Activated naive CD8-positive, alpha-beta T cell treated with anti-CD3 and anti-CD28 coated beads for 36 hours (primary cell): ENCODE results near the gene TRAF7. TPM values are rescaled to one million over a fixed set of nuclear protein-coding genes. Genes with fewer than 3 reads are reported as not detected.

Experiments used
- DNase-seq: peaks from one replicate; pipeline ENCODE4 v3.0.0; 2021
- H3K27ac Mint-ChIP-seq: one replicate; pipeline ENCODE4 v1.8.0; 2022; ENCODE audit warnings: mild to moderate bottlenecking, moderate library complexity, mixed read lengths
- H3K27me3 Mint-ChIP-seq: one replicate; pipeline ENCODE4 v1.8.0; 2022; ENCODE audit warnings: mild to moderate bottlenecking, mixed read lengths
- H3K36me3 Mint-ChIP-seq: one replicate; pipeline ENCODE4 v1.8.0; 2021; ENCODE audit warnings: mild to moderate bottlenecking, mixed read lengths
- H3K4me1 Mint-ChIP-seq: one replicate; pipeline ENCODE4 v1.8.0; 2021; ENCODE audit warnings: mixed read lengths
- H3K4me3 Mint-ChIP-seq: one replicate; pipeline ENCODE4 v1.8.0; 2022; ENCODE audit warnings: mild to moderate bottlenecking, moderate library complexity, mixed read lengths
- H3K9me3 Mint-ChIP-seq: one replicate; pipeline ENCODE4 v1.8.0; 2022; ENCODE audit warnings: mixed read lengths
- total RNA-seq, 2 experiments: library from RNA; stranded (reverse); gene quantifications; one replicate each; pipeline ENCODE4 v1.2.3, GENCODE V29; 2021

The TRAF7 gene
- total RNA-seq, 2 experiments from 2014 or later: 86.4 to 89.2 TPM

DNA sequence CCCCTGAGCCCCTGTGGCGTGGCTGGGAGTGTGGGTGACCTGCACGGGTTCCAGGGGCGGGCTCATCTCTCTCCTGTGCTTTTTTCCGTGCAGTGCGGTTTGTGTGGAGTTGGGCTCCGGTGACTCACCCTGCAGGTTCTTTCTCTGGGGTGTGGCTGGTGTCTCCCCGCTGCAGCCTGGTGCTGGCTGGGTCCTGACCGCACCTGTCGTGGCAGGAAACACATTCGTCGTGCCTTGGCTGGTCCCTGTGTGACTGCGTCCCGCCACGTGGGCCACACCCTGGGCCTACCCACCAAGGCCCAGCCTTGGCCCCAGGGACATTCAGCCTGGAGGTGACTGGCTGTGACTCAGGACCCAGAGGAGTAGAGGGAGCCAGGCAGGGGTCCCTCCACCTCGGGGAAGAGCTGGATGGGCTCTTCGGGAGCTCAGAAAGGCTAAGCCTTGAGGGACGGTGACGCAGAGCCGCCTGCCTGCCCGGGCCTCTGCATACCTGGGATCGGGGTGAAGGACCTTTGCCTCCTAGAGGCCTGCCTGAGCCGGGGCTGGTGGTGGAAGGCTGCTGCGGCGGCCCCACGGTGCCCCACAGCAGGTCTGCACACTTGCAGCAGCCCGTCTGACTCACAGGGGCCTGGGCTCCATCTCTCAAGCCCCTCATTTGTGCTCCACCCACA lies 7.8 kb downstream of the TRAF7 start:
- Mint-ChIP-seq H3K4me3 (no peak overlapping the region), H3K36me3 (peaks cover 9% of the 10 kb centered on the region), H3K27me3 (no peaks in the 10 kb centered on the region), H3K27ac (peak overlapping the region; percentile 45), H3K4me1 (peaks cover 3% of the 10 kb centered on the region), H3K9me3 (no peaks in the 10 kb centered on the region)
- DNase-seq: no peak

DNA sequence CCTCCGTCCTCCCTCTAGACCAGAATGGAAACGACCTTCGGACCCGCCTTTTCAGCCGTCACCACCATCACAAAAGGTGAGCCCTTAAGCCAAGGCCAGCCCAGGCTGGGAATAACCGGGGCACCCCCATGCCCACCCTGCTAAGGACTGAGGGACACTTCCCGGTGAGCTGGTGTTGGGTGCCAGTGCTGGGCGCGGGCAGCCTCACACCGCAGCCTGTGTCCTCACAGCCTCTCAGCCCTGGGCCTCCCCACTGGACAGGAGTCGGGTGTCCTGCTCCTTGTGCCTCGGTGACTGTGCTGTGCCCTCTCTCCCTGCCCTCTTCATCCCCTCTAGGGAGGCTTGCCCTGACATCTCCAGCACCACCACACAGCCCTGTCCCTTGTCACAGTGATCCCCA lies 10.3 kb downstream of the TRAF7 start:
- Mint-ChIP-seq H3K9me3 (no peaks in the 10 kb centered on the region), H3K27ac (no peak overlapping the region), H3K36me3 (peaks cover 9% of the 10 kb centered on the region), H3K27me3 (no peaks in the 10 kb centered on the region), H3K4me1 (no peaks in the 10 kb centered on the region), H3K4me3 (no peak overlapping the region)
- no peak for DNase-seq

DNA sequence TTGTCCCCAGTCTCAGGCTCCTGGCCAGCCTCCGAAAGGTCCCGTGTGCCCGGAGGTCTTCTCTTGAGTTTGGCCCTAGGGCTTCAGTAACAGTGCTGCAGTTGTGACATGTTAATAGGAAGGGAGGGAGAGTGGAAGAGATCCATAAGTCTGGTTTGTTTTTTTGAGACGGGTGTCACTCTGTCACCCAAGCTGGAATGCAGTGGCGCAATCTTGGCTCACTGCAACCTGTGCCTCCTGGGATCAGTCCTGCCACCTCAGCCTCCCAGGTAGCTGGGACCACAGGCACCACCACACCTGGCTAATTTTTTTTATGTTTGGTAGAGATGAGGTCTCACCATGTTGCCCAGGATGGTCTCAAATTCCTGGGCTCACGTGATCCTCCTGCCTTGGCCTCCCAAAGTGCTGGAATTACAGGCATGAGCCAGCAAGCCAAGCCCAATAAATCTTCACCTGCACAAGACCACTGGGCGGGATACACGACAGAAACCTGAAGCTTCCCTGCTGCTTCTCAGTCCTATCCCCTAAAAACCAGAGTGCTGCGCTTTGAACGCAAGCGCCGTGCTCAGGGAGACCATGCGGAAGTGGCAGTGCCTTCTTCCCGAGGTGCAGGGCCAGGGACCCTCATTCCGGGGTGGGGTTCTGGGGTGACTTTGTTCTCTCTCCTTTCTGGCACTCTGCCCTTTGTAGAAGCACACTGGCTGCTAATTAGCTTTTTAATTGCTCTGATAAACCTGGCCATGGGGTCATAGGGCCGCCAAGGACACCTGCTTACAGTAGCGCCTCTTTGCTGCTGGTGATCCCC lies 10.9 kb downstream of the TRAF7 start:
- Mint-ChIP-seq H3K4me1 (no peaks in the 10 kb centered on the region), H3K4me3 (no peak overlapping the region), H3K9me3 (no peaks in the 10 kb centered on the region), H3K36me3 (peaks cover 9% of the 10 kb centered on the region), H3K27ac (no peak overlapping the region), H3K27me3 (no peaks in the 10 kb centered on the region)
- DNase-seq: no peak

DNA sequence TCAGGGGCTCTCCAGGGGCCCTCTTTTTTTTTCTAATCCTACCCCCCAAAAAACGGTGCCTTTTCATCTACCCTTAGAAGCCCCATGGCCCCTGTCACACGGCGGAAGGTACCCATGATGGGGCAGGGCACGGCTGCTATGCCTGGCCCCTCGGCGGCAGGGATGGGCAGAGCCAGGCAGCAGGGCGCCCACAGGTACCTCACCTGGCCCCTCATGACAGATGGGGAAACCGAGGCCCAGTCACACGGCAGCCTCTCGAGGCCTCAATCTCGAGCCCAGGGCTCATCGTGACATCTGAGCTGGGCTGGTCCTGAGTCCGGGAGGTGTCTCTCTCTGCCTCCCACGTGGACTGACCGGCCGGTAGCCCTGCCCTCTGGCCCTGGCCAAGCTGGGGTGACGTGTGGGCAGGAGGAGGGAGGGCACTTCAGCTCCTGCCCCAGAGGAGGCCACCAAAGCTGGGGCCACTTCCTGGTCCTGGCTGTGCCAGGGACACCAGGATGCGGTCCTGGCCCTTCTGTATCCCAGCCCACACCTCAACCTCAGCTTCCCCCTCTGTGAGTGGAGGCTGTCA lies 11.6 kb downstream of the TRAF7 start:
- no peak for DNase-seq
- Mint-ChIP-seq H3K27ac (no peak overlapping the region), H3K4me1 (no peaks in the 10 kb centered on the region), H3K4me3 (no peak overlapping the region), H3K9me3 (no peaks in the 10 kb centered on the region), H3K27me3 (no peaks in the 10 kb centered on the region), H3K36me3 (peaks cover 9% of the 10 kb centered on the region)

DNA sequence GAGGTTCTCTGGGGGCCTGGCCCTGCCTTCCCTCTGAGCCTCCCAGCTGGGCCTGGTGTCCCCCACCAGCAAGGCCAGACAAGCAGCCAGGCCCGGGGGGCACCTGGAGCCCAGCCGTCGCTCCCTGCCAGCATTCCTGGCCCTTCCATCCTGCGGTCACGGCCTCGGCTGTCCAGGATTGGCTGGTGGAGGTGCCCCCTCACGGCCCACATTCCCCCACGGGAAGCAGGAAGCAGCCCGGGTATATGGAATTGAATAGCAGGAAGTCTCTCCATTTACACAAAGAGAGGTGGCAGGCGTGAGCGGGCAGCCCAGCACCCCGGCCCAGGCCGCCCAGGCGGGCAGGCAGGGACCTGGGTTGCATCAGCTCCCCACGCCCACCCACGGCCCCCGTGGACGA lies 14.5 kb downstream of the TRAF7 start:
- no peaks in the 10 kb centered on the region for H3K9me3 Mint-ChIP-seq
- H3K36me3 Mint-ChIP-seq: peaks cover 13% of the 10 kb centered on the region

DNA sequence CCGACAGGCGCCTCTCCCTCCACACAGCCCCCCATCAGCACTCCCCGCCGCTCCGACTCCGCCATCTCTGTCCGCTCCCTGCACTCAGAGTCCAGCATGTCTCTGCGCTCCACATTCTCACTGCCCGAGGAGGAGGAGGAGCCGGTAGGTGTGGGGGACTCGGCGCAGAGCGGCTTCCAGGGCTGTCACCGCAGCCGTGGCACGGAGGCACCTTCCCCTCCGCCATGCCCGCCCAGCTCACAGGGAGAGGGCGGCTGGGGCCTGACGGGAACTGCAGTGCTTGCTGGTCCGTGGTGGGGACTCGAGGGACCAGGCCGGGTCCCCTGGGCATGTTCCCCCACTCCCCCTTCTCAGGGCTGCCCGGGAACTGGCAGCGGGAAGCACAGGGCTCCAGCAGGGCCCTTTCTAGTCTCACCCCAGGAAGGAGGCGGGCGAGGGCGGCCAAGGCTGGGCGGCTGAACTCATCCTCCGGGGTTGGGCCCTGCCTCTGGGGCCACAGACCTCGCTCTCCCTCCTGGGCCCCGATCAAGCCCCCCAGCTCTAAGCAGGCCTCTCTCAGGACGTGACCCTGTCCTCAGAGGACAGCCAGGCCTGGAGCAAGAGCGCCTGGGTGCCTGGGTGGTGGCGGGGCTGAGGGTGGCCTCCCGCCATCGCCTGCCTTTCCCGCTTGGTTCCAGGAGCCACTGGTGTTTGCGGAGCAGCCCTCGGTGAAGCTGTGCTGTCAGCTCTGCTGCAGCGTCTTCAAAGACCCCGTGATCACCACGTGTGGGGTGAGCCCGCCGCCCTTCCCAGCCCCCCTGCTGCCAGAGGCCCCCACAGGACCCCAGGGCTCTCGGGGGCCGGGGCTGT lies 15.2 kb downstream of the TRAF7 start:
- H3K9me3 Mint-ChIP-seq: no peaks in the 10 kb centered on the region
- H3K27ac Mint-ChIP-seq: no peak overlapping the region
- DNase-seq: no peak
- H3K4me1 Mint-ChIP-seq: no peaks in the 10 kb centered on the region
- H3K27me3 Mint-ChIP-seq: no peaks in the 10 kb centered on the region
- no peak overlapping the region for H3K4me3 Mint-ChIP-seq
- H3K36me3 Mint-ChIP-seq: peaks cover 10% of the 10 kb centered on the region

More for the DNA sequence above, 14.5 kb downstream of the TRAF7 start:
- DNase-seq: no peak
- Mint-ChIP-seq H3K4me1 (no peaks in the 10 kb centered on the region), H3K27me3 (no peaks in the 10 kb centered on the region), H3K27ac (no peak overlapping the region), H3K4me3 (no peak overlapping the region)

DNA sequence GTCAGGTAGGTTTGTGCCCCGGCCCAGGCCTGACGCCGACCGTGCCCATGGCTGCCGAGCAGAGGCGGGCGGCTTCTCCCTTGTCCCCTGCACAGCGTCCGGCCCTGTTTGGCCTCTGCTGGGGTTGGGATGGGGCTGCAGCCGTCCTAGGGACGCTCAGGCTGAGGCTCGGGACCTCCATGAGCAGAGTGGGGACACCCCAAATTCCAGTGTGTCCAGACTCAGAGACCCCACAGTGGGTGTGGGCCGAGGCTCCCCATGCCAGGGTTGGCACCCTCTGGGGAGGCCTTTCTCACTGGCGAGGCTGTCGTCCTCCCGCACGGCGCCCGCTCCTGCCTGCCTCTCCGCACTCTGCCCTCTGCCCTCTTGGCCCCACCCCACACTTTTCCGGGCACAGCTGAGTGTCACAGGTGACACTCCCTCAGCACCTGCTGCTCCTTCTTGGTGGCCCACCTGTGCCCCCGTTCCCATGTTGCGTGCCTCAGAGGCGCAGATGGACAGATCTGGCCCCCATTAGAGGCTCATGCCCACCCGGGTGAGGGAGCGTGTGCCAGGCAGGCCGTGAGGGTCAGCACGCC lies 16.1 kb downstream of the TRAF7 start:
- Mint-ChIP-seq H3K27ac (no peak overlapping the region), H3K27me3 (no peaks in the 10 kb centered on the region), H3K36me3 (peaks cover 6% of the 10 kb centered on the region), H3K4me1 (no peaks in the 10 kb centered on the region), H3K9me3 (no peaks in the 10 kb centered on the region), H3K4me3 (no peak overlapping the region)
- no peak for DNase-seq

DNA sequence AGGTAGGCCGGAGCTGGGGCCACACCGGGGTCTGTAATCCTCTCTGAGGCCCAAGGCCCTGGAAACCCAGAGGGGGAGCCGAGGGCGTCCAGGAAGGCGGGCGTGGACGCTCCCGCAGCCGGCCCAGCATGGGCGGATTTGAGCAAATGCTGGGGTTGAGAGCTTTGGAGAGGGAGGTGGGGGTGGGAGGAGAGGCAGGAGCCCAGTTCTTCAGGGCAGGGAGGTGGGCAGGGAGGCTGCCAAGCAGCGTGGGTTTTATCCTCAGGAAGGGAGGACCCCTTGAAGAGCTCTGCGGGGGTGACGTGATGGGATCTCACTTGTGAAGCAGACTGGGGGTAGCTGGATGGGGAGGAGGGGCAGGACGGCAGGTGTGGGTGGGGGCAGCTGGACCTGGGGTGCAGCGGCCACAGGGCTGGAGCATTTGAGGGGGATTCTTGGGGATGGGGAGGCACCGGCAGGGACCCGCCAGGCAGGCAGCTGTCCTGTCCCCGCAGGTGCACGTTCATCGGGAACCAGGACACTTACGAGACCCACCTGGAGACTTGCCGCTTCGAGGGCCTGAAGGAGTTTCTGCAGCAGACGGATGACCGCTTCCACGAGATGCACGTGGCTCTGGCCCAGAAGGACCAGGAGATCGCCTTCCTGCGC lies 17.2 kb downstream of the TRAF7 start:
- no peaks in the 10 kb centered on the region for H3K27me3 Mint-ChIP-seq
- H3K9me3 Mint-ChIP-seq: no peaks in the 10 kb centered on the region
- no peaks in the 10 kb centered on the region for H3K4me1 Mint-ChIP-seq
- H3K36me3 Mint-ChIP-seq: peaks cover 11% of the 10 kb centered on the region
- no peak overlapping the region for H3K4me3 Mint-ChIP-seq
- no peak for DNase-seq
- no peak overlapping the region for H3K27ac Mint-ChIP-seq

DNA sequence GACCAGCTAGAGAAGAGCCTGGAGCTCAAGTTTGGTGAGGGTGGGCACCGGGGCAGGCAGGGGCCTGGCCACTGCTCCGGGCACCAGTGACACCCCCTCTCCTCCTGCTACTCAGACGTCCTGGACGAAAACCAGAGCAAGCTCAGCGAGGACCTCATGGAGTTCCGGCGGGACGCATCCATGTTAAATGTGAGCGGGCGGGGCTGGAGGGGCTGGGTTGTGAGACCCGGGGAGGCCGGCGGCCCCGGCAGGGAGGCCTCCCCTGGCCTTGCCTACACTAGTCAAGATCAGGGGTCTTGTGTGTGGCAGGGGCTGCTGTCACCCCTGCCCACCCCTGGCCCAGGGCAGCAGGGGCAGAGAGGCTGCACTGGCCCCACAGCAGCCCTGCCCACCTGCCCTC lies 17.8 kb downstream of the TRAF7 start:
- H3K9me3 Mint-ChIP-seq: no peaks in the 10 kb centered on the region
- H3K36me3 Mint-ChIP-seq: peaks cover 11% of the 10 kb centered on the region
- no peak overlapping the region for H3K4me3 Mint-ChIP-seq
- no peak overlapping the region for H3K27ac Mint-ChIP-seq
- no peak for DNase-seq
- H3K27me3 Mint-ChIP-seq: no peaks in the 10 kb centered on the region
- H3K4me1 Mint-ChIP-seq: no peaks in the 10 kb centered on the region

DNA sequence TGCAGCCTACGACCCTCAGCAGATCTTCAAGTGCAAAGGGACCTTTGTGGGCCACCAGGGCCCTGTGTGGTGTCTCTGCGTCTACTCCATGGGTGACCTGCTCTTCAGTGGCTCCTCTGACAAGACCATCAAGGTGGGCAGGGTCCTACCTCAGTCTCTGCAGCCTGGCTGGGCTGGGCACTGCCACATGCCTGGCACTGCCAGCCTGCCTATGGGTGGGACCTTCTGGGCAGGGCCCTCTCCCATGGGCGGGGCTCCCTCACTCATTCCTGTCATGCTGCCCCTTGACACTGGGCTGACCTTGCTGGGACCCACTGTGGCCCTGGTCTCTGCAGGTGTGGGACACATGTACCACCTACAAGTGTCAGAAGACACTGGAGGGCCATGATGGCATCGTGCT lies 18.3 kb downstream of the TRAF7 start:
- H3K9me3 Mint-ChIP-seq: no peaks in the 10 kb centered on the region
- H3K4me1 Mint-ChIP-seq: no peaks in the 10 kb centered on the region
- H3K36me3 Mint-ChIP-seq: peaks cover 11% of the 10 kb centered on the region
- H3K4me3 Mint-ChIP-seq: no peak overlapping the region
- no peak overlapping the region for H3K27ac Mint-ChIP-seq
- no peak for DNase-seq
- no peaks in the 10 kb centered on the region for H3K27me3 Mint-ChIP-seq

DNA sequence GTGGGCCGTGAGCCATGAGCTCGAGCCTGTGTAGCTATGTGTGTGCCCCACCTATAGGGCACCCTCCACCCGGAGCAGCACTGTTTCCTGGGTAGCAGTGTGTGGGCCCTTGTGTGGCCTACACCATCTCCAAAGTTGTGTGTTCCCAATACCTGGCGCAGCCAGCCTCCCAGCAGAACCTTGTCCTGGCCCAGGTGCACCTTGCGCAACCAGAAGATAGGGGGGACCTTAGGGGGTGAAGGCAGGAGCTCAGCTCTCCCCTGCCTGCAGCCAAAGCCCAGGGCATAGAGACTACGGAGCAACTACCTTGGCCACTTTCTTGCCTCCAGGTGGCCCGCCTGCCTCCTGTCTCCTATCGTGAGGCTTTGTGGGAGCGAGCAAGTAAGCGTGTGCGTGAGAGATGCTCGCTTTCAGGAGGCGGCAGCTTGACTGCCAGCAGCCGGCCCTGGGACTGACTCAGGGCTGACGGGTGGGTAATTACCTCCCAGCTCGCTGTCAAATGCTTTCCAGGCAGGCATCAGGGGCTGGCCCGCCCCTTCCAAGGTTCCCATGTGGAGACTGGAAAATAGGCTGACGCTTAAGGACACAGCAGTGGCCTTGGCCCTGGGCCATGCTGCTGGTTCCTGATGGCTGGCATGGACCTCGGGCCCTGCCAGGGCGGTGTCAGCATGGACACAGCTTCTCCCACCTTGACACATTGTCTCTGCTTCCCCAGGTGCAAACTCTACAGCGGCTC lies 19.0 kb downstream of the TRAF7 start:
- Mint-ChIP-seq H3K4me3 (no peak overlapping the region), H3K27ac (no peak overlapping the region), H3K36me3 (peaks cover 11% of the 10 kb centered on the region), H3K9me3 (no peaks in the 10 kb centered on the region), H3K4me1 (no peaks in the 10 kb centered on the region), H3K27me3 (no peaks in the 10 kb centered on the region)
- no peak for DNase-seq

DNA sequence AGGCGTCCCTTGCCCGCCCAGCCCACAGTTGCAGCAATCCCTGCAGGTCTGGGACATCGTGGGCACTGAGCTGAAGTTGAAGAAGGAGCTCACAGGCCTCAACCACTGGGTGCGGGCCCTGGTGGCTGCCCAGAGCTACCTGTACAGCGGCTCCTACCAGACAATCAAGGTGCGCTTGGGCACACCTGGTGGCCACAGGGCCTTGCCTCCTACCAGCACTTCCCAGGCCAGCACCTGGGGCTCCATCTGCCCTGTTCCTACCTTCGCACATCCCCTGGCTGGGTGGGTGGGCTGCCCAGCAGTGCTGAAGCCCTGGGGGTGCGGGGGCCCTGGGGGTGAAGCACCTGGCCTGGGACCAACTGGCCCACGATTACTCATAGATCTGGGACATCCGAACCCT lies 19.9 kb downstream of the TRAF7 start:
- Mint-ChIP-seq H3K36me3 (peaks cover 11% of the 10 kb centered on the region), H3K27me3 (no peaks in the 10 kb centered on the region), H3K27ac (no peak overlapping the region), H3K9me3 (no peaks in the 10 kb centered on the region), H3K4me1 (no peaks in the 10 kb centered on the region), H3K4me3 (no peak overlapping the region)
- DNase-seq: no peak

DNA sequence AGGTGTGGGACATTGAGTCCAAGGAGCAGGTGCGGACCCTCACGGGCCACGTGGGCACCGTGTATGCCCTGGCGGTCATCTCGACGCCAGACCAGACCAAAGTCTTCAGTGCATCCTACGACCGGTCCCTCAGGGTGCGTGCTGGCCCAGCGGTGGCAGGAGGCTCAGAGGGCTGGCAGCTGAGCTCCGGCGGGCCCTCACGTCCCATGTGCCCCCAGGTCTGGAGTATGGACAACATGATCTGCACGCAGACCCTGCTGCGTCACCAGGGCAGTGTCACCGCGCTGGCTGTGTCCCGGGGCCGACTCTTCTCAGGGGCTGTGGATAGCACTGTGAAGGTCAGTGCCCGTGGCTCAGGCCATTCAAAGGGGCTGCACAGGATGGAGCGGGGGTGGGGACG lies 20.5 kb downstream of the TRAF7 start:
- DNase-seq: no peak
- no peaks in the 10 kb centered on the region for H3K27me3 Mint-ChIP-seq
- H3K36me3 Mint-ChIP-seq: peaks cover 11% of the 10 kb centered on the region
- no peaks in the 10 kb centered on the region for H3K9me3 Mint-ChIP-seq
- H3K4me3 Mint-ChIP-seq: no peak overlapping the region
- no peaks in the 10 kb centered on the region for H3K4me1 Mint-ChIP-seq
- no peak overlapping the region for H3K27ac Mint-ChIP-seq

DNA sequence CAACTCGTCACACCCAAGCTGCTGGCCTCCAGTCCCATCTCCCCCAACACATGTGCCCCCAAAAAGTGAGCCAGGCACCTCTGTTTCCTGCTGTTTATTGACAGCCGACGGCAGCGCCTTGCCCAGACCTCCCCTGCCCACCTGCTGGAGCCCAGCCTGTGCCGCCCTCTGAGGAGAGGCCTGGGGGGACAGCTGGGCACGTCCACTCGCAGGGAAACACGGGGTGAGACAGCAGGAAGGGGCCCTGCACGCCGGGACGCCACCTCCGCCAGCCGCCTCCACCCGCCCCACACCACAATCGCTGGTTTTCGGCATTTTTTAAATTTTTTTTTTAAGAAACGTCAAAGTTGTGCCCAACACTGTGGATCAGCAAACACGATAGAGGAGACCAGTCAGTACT lies 21.5 kb downstream of the TRAF7 start:
- Mint-ChIP-seq H3K27ac (no peak overlapping the region), H3K4me3 (no peak overlapping the region), H3K27me3 (no peaks in the 10 kb centered on the region), H3K9me3 (no peaks in the 10 kb centered on the region), H3K36me3 (peaks cover 11% of the 10 kb centered on the region), H3K4me1 (no peaks in the 10 kb centered on the region)
- DNase-seq: no peak
